Measurements from ENCODE around the gene CPLX4. TPM values are rescaled to one million over a fixed set of nuclear protein-coding genes. Genes with fewer than 3 reads are reported as not detected.
"Not testable (repeated sequence)": the region's sequence is repeated elsewhere in the genome, so short reads cannot be mapped to it uniquely, and the experiment has no call there.

The CPLX4 gene
- total RNA-seq, 1 donor from 2014 or later: not detected

- DNase-seq (ENCODE audit: low read depth in 2 of 2): no peak
Observed at GRCh38 chr18:59271606-59272220, 46.7 kb downstream of the CPLX4 start.

GRCh38 chr18:59270689-59271257 lies 47.7 kb downstream of the CPLX4 start:
- no peak for DNase-seq (ENCODE audit: low read depth in 2 of 2)

- DNase-seq (ENCODE audit: low read depth in 2 of 2): no peak
Observed at GRCh38 chr18:59269563-59270119, 48.8 kb downstream of the CPLX4 start.

- DNase-seq (ENCODE audit: low read depth in 2 of 2): peak in 1 of 2 donors; percentile 50
Observed at GRCh38 chr18:59268721-59269562, 49.5 kb downstream of the CPLX4 start.

- no peak for DNase-seq (ENCODE audit: low read depth in 2 of 2)
Observed at GRCh38 chr18:59268127-59268720, 50.2 kb downstream of the CPLX4 start.

- no peak for DNase-seq (ENCODE audit: low read depth in 2 of 2)
Observed at GRCh38 chr18:59267503-59268126, 50.8 kb downstream of the CPLX4 start.

- no peak for DNase-seq (ENCODE audit: low read depth in 2 of 2)
Observed at GRCh38 chr18:59266886-59267502, 51.5 kb downstream of the CPLX4 start.

GRCh38 chr18:59266459-59266858 lies 52.0 kb downstream of the CPLX4 start:
- no peak for DNase-seq (ENCODE audit: low read depth in 2 of 2)

GRCh38 chr18:59265974-59266369 lies 52.5 kb downstream of the CPLX4 start:
- DNase-seq (ENCODE audit: low read depth in 2 of 2): no peak

GRCh38 chr18:59265246-59265973 lies 53.0 kb downstream of the CPLX4 start:
- no peak for DNase-seq (ENCODE audit: low read depth in 2 of 2)

- DNase-seq (ENCODE audit: low read depth in 2 of 2): no peak
Observed at GRCh38 chr18:59264651-59265245, 53.7 kb downstream of the CPLX4 start.

- DNase-seq (ENCODE audit: low read depth in 2 of 2): no peak
Observed at GRCh38 chr18:59264121-59264571, 54.3 kb downstream of the CPLX4 start.

GRCh38 chr18:59263661-59264060 lies 54.8 kb downstream of the CPLX4 start:
- no peak for DNase-seq (ENCODE audit: low read depth in 2 of 2)

GRCh38 chr18:59262243-59262642 lies 56.2 kb downstream of the CPLX4 start:
- DNase-seq (ENCODE audit: low read depth in 2 of 2): not testable (repeated sequence)

- not testable (repeated sequence) for DNase-seq (ENCODE audit: low read depth in 2 of 2)
Observed at GRCh38 chr18:59261842-59262241, 56.6 kb downstream of the CPLX4 start.

- not testable (repeated sequence) for DNase-seq (ENCODE audit: low read depth in 2 of 2)
Observed at GRCh38 chr18:59255491-59255890, 63.0 kb downstream of the CPLX4 start.

GRCh38 chr18:59249199-59249774 lies 69.2 kb downstream of the CPLX4 start:
- DNase-seq (ENCODE audit: low read depth in 2 of 2): peak; percentile 27 to 62

GRCh38 chr18:59246796-59247195 lies 71.7 kb downstream of the CPLX4 start:
- no peak for DNase-seq (ENCODE audit: low read depth in 2 of 2)

Measured in dermis microvascular lymphatic vessel endothelial cell (primary cell).